OCI-LY1 (cell line): Measurements from ENCODE around the gene EGFL7.

Experiments used
- H2AFZ ChIP-seq: fragments of 200-600 bp; sonication (generic), shearing (Covaris generic); 2 replicates; pipeline ENCODE4 v1.6.0; 2014; ENCODE audit warnings: antibody characterized with exemption, mild to moderate bottlenecking, low read length
- H3F3A ChIP-seq: fragments of 200-600 bp; sonication (generic), shearing (Covaris generic); 2 replicates; pipeline ENCODE4 v1.6.0; 2014; ENCODE audit warnings: mild to moderate bottlenecking, antibody characterized with exemption, low read length, moderate library complexity; ENCODE audit not compliant: insufficient read depth
- H3K27ac ChIP-seq: fragments of 200-600 bp; sonication (generic); 2 replicates; pipeline ENCODE4 v1.5.1; 2014; ENCODE audit warnings: low read length, mixed run types, mild to moderate bottlenecking, low read depth; ENCODE audit not compliant: poor library complexity, severe bottlenecking
- H3K27me3 ChIP-seq: fragments of 200-600 bp; sonication (generic); 2 replicates; pipeline ENCODE4 v1.6.0; 2014; ENCODE audit warnings: antibody characterized with exemption, mild to moderate bottlenecking, low read length, moderate library complexity; ENCODE audit not compliant: insufficient read depth
- H3K36me3 ChIP-seq: fragments of 200-600 bp; sonication (generic); 2 replicates; pipeline ENCODE4 v1.6.1; 2014; ENCODE audit warnings: mild to moderate bottlenecking, antibody characterized with exemption, low read length, moderate library complexity, mixed read lengths; ENCODE audit not compliant: insufficient read depth
- H3K4me1 ChIP-seq: fragments of 200-600 bp; sonication (generic); 2 replicates; pipeline ENCODE4 v1.5.1; 2014; ENCODE audit warnings: mild to moderate bottlenecking, low read length, moderate library complexity; ENCODE audit not compliant: insufficient read depth, severe bottlenecking
- H3K4me2 ChIP-seq: fragments of 200-600 bp; sonication (generic), shearing (Covaris generic); 2 replicates; pipeline ENCODE4 v1.6.1; 2014; ENCODE audit warnings: low read length
- H3K4me3 ChIP-seq: fragments of 200-600 bp; sonication (generic); 2 replicates; pipeline ENCODE4 v1.5.1; 2014; ENCODE audit warnings: low read length, low read depth, mild to moderate bottlenecking, mixed read lengths; ENCODE audit not compliant: poor library complexity, severe bottlenecking
- H3K79me2 ChIP-seq: fragments of 200-600 bp; shearing (Covaris generic); 2 replicates; pipeline ENCODE4 v1.6.1; 2016; ENCODE audit warnings: mixed run types, low read length, mixed read lengths; ENCODE audit not compliant: insufficient read depth
- H3K9ac ChIP-seq: fragments of 200-600 bp; sonication (generic), shearing (Covaris generic); 2 replicates; pipeline ENCODE4 v1.6.1; 2014; ENCODE audit warnings: mild to moderate bottlenecking, low read length, mixed read lengths
- H3K9me2 ChIP-seq: fragments of 200-600 bp; sonication (generic), shearing (Covaris generic); 2 replicates; pipeline ENCODE4 v1.6.1; 2014; ENCODE audit warnings: low read depth, mild to moderate bottlenecking, low read length, mixed read lengths
- H3K9me3 ChIP-seq: fragments of 200-600 bp; shearing (Covaris generic); 2 replicates; pipeline ENCODE4 v1.6.1; 2014; ENCODE audit warnings: low read length, mixed read lengths
- H4K20me1 ChIP-seq: fragments of 200-600 bp; sonication (generic), shearing (Covaris generic); 2 replicates; pipeline ENCODE4 v1.6.0; 2016; ENCODE audit warnings: mild to moderate bottlenecking, low read length; ENCODE audit not compliant: insufficient read depth
- CTCF ChIP-seq: fragments of 200-600 bp; sonication (generic), shearing (Covaris generic); IDR thresholded peaks from 2 replicates; pipeline ENCODE4 v1.5.1; 2017; ENCODE audit warnings: mild to moderate bottlenecking, antibody characterized with exemption, low read length, moderate library complexity, mixed read lengths
- EZH2 ChIP-seq: fragments of 200-600 bp; sonication (generic), shearing (Covaris generic); IDR thresholded peaks from 2 replicates; pipeline ENCODE4 v1.8.0; 2017; ENCODE audit warnings: borderline replicate concordance, mixed run types, mild to moderate bottlenecking, antibody characterized with exemption, low read length, moderate library complexity, mixed read lengths

Gene EGFL7

GRCh38 chr9:136719195-136719880 lies 56.6 kb downstream of the EGFL7 start:
- Histone ChIP-seq H3K4me2 (no peak overlapping the region), H4K20me1 (no peaks in the 10 kb centered on the region), H3K4me3 (no peak overlapping the region), H3F3A (no peaks in the 10 kb centered on the region), H3K9ac (no peak overlapping the region), H3K27me3 (peaks cover 8% of the 10 kb centered on the region; the same call in 1 of the 2 replicates), H3K27ac (no peak overlapping the region), H2AFZ (no peak overlapping the region), H3K9me3 (no peaks in the 10 kb centered on the region), H3K4me1 (no peaks in the 10 kb centered on the region), H3K79me2 (no peaks in the 10 kb centered on the region), H3K36me3 (peaks cover 25% of the 10 kb centered on the region), H3K9me2 (no peaks in the 10 kb centered on the region)
- no peak for TF ChIP-seq CTCF
- no peak for TF ChIP-seq EZH2

- peaks cover 35% of the 10 kb centered on the region for H3K36me3 ChIP-seq
- H3K79me2 ChIP-seq: no peaks in the 10 kb centered on the region
- H3K27ac ChIP-seq: no peak overlapping the region
- no peaks in the 10 kb centered on the region for H3K9me2 ChIP-seq
- no peaks in the 10 kb centered on the region for H3K4me1 ChIP-seq
- H3K4me3 ChIP-seq: no peak overlapping the region
- H3K4me2 ChIP-seq: no peak overlapping the region
- TF ChIP-seq EZH2: no peak
- no peaks in the 10 kb centered on the region for H4K20me1 ChIP-seq
- 0 out of 2 replicates have a peak, but pooled peaks cover 8% of the 10 kb centered on the region for H3K27me3 ChIP-seq
- no peaks in the 10 kb centered on the region for H3K9me3 ChIP-seq
- H3K9ac ChIP-seq: no peak overlapping the region
- no peaks in the 10 kb centered on the region for H3F3A ChIP-seq
- no peak overlapping the region for H2AFZ ChIP-seq
Observed at GRCh38 chr9:136720251-136720897, 57.7 kb downstream of the EGFL7 start.

GRCh38 chr9:136720898-136721338 lies 58.2 kb downstream of the EGFL7 start:
- Histone ChIP-seq H3K4me2 (no peak overlapping the region), H3K9me2 (no peaks in the 10 kb centered on the region), H3K27ac (no peak overlapping the region), H3K36me3 (peaks cover 40% of the 10 kb centered on the region), H3F3A (no peaks in the 10 kb centered on the region), H3K79me2 (no peaks in the 10 kb centered on the region), H2AFZ (no peak overlapping the region), H4K20me1 (no peaks in the 10 kb centered on the region), H3K4me1 (peaks cover 5% of the 10 kb centered on the region), H3K27me3 (0 out of 2 replicates have a peak, but pooled peaks cover 8% of the 10 kb centered on the region), H3K9me3 (no peaks in the 10 kb centered on the region), H3K9ac (no peak overlapping the region), H3K4me3 (no peak overlapping the region)
- TF ChIP-seq EZH2 (no peak), CTCF (no peak)
